ENCODE data around the gene ZMYM4.

Gene ZMYM4

DNA sequence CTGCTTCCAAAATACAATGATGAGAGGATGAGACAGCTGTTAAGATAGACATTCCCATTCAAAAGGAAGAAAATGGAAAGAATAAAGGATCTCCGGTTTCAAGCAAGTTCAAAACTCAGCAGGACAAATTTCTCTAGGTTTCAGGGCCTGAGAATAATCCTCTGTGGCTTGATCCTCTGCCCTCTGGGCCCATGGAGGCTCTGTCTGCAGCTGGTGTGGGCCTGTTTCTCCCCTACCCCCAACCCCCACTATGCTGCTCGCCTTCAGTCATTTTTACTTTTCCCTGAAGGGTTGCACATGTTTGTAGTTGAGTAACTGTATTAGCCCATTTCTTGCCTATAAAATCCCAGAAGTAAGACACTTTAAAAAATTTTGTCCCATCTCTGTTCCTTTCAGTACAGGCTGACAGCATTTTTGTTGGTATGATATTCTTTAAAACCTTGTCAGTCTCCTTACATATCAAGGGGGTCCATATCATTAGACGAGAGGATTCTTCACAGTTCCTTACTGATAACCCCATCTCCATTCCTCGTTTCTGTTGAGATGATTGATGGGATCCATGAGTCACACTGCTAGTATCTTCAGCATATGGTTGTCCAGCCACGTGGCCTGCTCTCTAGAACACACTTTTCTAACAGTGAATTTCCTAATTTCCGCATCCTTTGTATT is 10.5 kb downstream of the ZMYM4 start:
- DNase-seq (ENCODE audit: low read depth) = no peak

GRCh38 chr1:35279555-35279904 is 11.0 kb downstream of the ZMYM4 start:
- DNase-seq (ENCODE audit: low read depth) = no peak

GRCh38 chr1:35280006-35280405 is 11.5 kb downstream of the ZMYM4 start:
- no peak for DNase-seq (ENCODE audit: low read depth)

DNA sequence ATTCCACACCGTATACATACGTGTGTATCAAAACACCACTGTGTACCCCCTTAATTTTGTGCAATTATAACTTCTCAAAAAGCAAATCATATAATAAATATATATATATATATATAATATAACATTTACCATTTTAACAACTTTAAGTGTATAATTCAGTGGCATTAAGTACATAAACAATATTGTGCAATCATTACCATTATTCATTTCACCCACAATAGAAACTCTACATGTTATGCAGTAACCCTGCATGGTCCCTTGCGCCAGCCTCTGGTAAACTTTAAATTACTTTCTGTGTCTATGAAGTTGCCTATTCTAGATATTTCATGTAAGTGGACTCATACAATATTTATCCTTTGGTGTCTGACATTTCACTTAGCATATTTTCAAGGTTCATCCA is 13.1 kb downstream of the ZMYM4 start:
- no peak for DNase-seq (ENCODE audit: low read depth)

DNA sequence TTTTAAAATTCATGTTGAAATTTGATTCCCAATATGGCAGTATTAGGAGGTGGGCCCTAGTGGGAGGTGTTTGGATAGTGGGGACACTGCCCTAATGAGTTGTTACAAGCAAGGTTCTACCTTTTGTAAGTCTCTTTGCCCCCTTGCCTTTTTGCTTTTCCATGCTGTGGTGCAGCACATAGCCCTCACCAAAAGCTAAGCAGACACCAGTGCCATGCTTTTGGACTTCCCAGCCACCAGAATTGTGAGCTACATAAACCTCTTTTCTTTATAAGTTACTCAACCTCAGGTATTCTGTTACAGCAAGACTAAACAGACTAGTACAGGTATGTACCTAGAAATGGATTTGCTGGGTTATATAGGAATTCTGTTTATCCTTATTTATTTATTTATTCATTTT is 13.7 kb downstream of the ZMYM4 start:
- no peak for DNase-seq (ENCODE audit: low read depth)

DNA sequence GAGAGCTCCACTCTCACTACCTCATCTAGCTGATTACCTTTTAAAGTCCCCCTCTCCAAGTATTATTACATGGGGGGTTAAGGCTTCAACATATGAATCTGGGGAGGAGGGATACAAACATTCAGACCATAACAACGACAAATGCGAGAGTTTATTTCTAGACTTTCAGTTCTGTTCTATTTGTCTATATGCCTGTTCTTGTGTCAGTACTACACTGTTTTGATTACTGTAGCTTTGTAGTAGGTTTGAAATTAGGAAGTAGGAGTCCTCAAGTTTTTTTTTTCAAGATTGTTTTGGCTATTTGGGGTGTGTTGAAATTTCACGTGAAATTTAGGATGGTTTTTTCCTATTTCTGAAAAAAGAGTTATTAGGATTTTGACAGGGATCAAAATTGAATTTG is 16.3 kb downstream of the ZMYM4 start:
- DNase-seq (ENCODE audit: low read depth) = no peak

GRCh38 chr1:35285771-35286606 is 17.5 kb downstream of the ZMYM4 start:
- DNase-seq (ENCODE audit: low read depth) = no peak

DNA sequence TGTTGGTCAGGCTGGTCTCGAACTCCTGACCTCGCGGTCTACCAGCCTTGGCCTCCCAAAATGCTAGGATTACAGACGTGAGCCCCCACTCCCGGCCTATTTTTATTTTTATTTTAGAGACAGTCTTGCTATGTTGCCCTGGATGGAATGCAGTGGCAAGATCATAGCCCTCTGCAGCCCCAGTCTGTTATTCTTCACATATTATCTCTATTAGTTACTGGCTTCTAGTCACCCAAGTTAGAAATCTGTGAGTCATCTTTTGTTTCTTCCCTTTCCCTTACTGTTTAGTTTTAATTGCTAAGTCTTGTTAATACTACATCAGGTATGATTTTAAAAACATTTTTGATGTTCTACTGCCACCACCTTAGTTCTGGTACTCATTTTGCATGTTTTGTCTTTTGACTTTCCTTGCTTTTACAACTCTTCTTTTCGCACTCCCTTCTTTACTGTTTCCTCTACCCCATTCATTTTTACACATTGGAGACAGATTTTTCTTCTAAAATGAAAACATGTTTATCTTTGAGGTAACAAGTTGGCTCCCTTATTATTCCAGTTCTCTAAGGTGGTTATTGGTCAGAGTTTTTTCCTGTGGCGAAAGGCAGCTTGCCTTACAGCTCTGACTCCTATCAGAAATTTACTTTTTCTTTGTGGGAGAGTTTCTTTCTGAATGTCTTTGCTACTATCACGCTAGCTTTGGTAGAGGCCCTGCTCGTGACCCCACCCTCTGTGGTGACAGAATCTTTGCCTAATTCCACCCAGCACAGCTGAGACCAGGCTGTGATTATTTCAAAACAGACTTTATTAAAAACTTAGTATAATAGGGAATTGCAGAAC is 19.5 kb downstream of the ZMYM4 start:
- DNase-seq (ENCODE audit: low read depth) = no peak

- DNase-seq (ENCODE audit: low read depth) = no peak
Measured at GRCh38 chr1:35288761-35289160, 20.3 kb downstream of the ZMYM4 start.

GRCh38 chr1:35290452-35290851 is 21.9 kb downstream of the ZMYM4 start:
- DNase-seq (ENCODE audit: low read depth) = no peak

DNA sequence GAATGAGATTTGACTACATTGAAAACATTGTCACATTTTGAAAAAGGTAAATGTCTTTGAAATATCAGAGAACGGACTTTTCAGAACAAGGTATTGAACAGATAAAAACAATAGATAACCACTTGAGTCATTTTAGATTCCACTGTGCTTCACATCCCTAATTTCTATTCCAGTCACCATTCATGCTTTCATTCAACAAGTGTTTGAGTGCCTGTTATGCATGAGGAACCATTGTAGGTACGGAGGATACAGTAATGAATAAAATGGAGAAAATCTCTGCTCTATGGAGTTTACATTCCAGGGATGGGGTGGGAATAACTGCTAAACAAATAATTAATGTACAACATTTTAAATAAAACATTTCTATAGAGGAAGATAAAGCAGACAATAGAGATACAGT is 26.3 kb downstream of the ZMYM4 start:
- DNase-seq (ENCODE audit: low read depth) = no peak

- no peak for DNase-seq (ENCODE audit: low read depth)
Measured at GRCh38 chr1:35297886-35298285, 29.4 kb downstream of the ZMYM4 start.

GRCh38 chr1:35298464-35298863 is 30.0 kb downstream of the ZMYM4 start:
- no peak for DNase-seq (ENCODE audit: low read depth)

DNA sequence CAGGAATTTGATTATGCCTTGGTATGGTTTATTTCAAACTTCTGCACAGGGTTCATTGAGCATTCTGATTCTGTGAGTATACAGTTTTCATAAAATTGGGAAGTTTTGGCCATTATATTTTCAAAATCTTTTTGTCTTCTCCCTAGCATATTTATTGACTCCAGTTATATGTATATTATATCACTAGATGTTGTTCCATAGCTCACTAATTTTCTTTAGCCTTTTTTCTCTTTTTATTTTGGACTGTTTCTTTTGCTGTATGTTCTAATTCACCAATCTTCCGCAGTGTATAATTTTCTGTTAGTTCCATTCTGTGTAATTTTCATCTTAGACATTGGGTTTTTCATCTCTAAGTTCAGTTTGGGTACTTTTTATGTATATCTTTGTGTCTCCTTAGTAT is 31.9 kb downstream of the ZMYM4 start:
- DNase-seq (ENCODE audit: low read depth) = no peak

DNA sequence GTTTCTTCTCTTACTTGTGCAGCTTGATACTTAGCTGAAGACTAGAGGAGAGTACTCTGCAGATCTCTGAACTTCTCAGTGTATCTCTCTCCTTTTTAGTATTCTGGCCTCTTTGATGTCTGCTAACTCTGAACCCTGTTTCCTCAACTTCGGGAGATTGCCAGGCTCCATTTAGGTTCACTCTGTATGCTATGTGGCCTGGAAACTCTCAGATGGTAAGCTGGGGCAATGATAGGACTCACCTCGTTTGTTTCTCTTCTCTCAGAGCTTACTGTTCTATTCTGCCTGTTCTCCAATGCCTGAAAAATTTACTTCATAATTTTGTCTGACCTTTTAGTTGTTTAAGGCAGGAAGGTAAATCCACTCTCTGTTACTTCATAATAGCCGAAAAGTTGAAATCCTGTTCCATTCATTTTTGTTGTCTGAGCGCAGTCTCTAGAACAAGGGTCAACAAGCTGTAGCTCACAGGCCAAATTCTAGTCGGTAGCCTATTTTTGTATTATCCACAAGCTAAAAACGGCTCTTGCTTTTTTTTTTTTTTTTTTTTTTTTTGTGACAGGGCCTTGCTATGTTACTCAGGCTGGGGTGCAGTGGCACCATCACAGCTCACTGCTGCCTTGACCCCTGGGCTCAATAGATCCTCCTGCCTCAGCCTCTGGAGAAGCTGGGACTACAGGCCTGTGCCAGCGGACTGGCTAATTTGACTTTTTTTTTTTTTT is 33.3 kb downstream of the ZMYM4 start:
- no peak for DNase-seq (ENCODE audit: low read depth)

GRCh38 chr1:35305383-35305782 is 36.9 kb downstream of the ZMYM4 start:
- no peak for DNase-seq (ENCODE audit: low read depth)

DNA sequence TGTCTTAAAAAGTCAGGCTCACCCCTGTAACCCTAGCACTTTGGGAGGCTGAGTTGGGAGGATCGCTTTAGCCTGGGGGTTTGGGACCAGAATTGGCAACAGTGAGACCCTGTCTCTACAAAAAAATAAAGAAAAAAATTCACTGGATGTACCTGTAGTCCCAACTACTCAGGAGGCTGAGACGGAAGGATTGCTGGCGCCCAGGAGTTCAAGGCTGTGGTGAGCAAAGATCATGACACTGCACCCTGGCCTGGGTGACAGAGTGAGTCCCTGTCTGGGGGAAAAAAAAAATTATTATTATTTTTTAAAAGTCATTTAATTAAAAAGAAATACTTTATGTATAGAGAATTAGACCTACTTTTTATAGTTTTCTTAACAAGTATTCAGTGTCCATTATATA is 47.1 kb downstream of the ZMYM4 start:
- DNase-seq (ENCODE audit: low read depth) = no peak

DNA sequence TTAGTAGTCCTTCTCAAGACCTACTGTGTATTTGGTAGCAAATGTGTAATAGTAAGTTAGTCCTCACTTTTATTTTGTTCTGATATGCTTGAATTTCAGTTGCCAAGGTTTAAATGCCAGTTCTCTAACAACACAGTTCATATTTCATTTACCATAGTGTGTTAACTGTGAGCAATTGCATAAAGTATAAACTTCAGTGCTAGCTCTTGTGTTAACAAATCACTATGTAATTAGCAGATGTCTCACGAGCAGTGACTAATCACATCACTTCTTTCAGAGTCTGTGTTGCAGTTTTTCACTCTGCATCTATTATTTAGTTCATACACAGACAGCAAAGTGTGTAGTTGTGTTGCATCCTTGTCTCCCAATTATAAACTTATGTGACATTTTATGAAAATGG is 47.8 kb downstream of the ZMYM4 start:
- DNase-seq (ENCODE audit: low read depth) = no peak

GRCh38 chr1:35319988-35320713 is 51.6 kb downstream of the ZMYM4 start:
- DNase-seq (ENCODE audit: low read depth) = no peak

DNA sequence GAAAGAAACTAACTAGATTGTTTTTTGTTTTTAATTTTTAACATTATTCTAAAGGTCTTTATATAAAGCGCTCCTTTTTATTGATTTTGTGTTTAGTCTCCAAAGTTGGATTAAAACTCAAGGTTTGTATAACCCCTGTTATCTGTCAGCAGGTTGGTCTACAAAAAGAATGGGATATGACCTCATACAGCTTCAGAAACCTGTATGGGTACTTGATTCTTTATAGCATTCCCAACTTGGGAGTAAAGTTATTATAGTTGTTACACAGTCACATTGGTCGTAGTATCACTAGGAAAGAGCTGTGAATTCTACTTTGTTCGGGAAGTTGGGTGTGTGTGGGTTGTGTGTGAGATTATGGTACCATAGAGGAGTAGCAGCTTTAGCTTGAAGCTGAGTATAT is 52.4 kb downstream of the ZMYM4 start:
- DNase-seq (ENCODE audit: low read depth) = no peak

- no peak for DNase-seq (ENCODE audit: low read depth)
Measured at GRCh38 chr1:35324486-35324885, 56.0 kb downstream of the ZMYM4 start.

All from activated T-helper 1 cell treated with Interleukin-2 at 50 U/mL for 16 hours (primary cell).